DMS79 (cell line): Measurements from ENCODE around the gene INTS6.

Source experiments
- DNase-seq: peaks from one replicate; lab custom pipeline; 2025; lab: John Stamatoyannopoulos, UW

Gene INTS6, protein sequence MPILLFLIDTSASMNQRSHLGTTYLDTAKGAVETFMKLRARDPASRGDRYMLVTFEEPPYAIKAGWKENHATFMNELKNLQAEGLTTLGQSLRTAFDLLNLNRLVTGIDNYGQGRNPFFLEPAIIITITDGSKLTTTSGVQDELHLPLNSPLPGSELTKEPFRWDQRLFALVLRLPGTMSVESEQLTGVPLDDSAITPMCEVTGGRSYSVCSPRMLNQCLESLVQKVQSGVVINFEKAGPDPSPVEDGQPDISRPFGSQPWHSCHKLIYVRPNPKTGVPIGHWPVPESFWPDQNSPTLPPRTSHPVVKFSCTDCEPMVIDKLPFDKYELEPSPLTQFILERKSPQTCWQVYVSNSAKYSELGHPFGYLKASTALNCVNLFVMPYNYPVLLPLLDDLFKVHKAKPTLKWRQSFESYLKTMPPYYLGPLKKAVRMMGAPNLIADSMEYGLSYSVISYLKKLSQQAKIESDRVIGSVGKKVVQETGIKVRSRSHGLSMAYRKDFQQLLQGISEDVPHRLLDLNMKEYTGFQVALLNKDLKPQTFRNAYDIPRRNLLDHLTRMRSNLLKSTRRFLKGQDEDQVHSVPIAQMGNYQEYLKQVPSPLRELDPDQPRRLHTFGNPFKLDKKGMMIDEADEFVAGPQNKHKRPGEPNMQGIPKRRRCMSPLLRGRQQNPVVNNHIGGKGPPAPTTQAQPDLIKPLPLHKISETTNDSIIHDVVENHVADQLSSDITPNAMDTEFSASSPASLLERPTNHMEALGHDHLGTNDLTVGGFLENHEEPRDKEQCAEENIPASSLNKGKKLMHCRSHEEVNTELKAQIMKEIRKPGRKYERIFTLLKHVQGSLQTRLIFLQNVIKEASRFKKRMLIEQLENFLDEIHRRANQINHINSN

DNA sequence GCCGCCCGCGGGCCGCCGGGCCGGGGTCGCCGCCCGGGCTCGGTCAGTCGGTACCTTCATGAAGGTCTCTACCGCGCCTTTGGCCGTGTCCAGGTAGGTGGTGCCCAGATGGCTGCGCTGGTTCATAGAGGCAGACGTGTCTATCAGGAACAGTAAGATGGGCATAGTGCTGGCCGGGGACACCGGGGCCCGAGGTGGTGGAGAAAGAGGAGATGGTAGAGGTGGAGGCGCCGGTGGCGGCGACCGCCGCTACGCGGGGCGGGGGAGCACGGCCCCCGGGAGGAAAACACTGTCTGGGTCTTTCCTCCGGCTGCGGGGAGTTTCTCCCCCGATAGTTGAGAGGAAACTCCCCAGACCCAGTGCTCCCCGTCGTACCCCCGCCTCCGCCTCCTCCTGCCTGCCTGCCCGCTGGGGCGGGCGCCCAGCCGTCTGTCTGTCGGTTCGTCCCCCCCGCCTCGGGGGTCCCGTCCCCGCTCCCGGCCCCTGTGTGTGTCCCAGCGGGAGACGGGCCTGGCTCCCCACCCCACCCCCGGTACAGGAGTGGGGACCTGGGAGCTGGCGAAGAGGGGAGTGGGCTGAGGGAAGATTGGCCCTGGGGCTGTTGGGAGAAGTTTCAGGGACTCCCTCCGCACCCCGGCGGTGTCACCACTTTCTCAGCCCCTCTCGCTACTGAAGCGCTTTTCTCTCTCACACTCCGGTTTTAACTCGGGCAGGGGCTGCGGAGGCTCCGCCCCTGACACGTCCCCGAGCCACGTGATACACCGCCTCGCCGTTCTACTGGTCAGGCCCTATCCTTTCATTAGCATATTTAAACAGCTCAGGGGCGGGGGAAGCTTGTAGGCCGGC lies at the start of gene INTS6:
INTS6 (minus strand) TSS at position 676 of the 846 bp plus-strand sequence; CDS start at position 165, 511 bp downstream.
- DNase-seq, result peak; percentile 94

DNA sequence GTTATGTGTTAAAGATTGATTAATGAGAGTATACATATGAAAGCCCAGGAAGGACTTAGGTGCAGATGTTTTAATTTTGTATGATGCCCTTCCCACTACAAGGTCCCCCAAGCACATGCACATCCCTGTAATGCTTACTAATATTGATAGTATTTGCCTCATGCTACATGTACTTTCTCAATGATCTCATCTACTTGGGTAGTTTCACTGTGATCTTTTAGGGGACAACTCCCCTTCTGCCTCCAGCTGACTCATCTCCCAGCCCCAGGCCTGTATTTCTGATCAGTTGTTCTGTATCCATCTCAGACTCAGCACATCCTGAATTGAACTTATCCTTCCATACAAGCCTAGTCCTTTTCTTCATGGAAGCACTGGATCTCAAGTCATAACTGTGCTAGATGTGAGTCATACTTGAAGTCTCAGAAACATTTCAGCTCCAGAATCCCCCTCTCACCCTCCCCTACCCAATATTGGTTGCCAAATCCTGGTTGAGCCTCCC lies 49.4 kb upstream of the INTS6 start:
- DNase-seq, result no peak

DNA sequence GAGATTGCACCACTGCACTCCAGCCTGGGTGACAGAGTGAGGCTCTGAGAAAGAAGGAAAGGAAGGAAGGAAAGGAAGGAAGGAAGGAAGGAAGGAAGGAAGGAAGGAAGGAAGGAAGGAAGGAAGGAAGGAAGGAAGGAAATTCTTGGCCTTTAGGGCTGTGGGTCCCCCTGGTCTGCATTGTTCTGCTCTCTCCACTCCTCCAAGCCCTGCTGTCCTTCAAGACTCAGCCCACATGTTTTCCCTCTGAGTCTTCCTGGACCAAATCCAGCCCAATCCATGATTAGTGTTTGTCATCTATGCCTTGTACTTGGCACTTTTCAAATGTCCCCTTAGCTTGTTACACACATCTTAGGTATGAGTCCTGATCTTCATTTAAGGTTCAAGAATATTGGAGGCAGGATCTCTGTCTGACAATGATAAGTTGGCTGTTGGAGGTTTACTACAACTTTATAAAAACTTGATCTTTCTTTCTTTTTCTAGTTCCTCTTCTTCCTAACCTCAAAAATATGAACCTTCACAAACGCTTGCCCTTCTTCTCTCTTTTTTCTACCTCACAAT lies 48.8 kb upstream of the INTS6 start:
- DNase-seq, result no peak

DNA sequence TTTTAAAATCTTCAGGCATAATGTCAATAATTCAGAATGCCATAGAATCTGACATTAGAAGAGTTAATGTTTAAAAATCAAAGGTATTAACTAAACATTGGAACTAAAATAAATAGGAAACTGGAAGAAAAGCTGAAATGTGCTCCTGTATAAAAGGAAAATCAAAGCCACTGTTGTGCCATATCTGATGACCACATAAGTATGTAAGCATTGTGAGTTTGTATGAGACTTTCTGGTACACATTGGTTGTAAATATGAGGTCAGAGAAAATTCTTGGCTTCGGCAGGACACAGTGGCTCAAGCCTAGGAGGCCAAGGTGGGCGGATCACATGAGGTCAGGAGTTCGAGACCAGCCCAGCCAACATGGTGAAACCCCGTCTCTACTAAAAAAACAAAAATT lies 48.3 kb upstream of the INTS6 start:
- no peak for DNase-seq

DNA sequence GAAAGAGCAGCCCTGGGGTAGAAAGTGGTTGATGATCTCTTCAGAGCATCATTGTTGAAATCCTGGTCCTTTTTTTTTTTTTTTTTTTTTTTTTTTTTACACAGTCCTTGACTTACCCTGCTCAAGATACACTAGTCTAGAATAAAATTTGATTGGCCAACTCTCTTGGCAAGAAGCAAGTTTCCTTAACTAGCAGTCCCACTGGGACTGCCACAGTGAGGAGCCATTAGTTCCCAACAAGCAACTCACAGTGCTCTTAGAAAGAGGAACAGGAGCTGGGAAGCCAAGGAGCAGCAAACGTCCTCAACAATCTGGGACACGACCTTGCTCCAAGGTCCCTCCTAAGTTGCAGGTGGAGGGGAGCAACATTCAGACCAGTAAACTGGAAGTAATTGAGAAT lies 47.9 kb upstream of the INTS6 start:
- no peak for DNase-seq

DNA sequence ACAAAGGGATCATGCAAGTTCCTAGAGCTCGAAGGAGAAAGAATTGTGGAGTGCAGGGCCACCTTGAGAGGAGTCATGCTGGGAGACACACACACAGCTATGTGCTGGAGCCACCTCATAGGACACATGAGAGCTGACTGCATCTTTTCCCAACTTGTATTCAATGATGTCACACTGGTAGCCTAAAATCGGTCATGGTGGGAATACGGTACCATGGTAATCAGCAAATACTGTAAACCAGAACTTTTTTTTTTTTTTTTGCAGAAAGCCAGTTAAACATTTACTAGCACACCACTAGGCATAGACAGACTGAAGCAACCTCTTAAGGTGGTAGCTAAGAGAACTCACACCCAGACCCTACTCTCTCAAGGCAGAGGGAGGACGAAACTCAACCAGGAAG lies 47.0 kb upstream of the INTS6 start:
- DNase-seq, result no peak

DNA sequence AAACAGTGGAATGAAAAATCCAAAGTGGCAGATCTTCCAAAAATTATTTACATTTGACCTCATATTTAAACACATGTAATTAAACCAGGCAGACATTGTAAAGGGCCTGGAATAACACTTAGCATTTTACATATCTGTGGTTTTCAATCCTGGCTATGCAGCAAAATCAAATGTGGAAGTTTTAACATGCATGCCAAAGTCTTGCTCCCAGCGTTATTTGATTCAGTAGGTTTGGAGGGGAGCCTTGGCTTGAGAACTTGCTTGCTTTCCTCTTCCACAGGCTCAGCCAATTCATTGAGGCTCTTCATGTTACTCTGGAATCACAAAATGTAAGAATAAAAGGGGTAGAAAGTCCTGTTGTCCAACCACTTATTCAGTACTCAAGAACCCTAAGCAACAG lies 42.5 kb upstream of the INTS6 start:
- no peak for DNase-seq

DNA sequence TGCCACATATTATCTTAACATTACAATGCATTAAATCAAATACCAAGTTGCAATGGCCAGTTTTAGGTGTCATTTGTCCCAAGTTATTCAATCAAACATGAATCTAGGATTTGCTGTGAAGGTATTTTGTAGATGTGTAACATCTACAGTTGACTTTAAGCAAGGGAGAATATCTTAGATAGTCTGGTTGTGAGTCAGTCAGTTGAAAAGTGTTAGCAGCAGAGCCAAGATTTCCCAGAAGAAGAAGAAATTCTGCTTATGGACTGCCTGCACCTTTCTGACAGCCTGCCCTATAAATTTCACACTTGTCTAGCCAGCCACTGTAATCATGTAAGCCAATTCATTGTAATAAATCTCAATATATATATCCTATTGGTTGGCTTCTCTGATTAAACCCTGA lies 41.3 kb upstream of the INTS6 start:
- DNase-seq, result no peak

DNA sequence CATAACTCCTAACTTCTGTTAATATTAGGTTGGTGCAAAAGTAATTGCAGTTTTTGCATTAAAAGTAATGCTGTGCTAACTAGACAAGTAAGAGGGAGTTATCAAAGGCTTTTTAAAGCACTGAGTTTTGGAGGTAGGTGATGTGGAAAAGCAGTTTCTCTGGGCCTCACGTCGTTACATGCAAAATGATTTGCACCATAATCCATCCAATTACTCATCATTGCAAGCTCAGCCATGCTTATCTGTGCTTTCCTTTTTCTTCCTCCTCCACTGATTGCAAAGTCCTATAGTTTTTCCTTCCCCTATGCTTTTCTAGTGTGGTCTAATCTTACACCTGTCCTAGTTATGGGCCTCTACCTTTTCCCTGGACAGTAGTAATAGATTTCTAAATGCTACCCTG lies 35.4 kb upstream of the INTS6 start:
- no peak for DNase-seq

DNA sequence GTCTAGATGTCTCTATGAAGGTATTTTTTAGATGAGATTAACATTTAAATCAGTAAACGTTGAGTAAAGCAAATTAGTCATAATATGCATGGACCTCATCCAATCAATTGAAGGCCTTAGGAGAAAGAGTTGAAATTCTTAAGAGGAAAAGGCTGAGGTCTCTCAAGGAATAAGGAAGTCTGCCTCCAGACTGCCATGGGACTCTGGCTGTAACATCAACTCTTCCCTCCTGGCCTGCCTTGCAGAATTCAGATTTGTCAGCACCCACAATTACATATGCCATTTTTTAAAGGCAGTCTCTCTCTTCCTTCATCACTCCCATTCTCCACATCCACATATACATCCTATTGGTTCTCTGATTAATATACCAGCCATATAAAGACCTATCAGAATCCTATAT lies 28.8 kb upstream of the INTS6 start:
- no peak for DNase-seq

DNA sequence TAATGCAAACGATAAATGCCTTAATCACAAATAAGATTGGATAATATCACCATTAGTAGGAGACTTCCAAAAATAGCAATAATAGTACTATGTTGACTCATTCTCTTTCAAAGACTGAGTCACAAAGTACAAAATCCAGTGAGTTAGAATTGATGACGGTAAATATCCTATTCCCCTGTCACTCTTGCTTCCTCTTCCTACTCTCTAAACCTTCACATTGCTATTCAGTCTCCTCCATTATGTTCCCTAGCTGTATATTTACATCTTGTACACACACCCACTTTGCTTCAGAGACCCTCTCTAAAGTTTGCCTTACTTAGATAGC lies 26.3 kb upstream of the INTS6 start:
- DNase-seq, result no peak

DNA sequence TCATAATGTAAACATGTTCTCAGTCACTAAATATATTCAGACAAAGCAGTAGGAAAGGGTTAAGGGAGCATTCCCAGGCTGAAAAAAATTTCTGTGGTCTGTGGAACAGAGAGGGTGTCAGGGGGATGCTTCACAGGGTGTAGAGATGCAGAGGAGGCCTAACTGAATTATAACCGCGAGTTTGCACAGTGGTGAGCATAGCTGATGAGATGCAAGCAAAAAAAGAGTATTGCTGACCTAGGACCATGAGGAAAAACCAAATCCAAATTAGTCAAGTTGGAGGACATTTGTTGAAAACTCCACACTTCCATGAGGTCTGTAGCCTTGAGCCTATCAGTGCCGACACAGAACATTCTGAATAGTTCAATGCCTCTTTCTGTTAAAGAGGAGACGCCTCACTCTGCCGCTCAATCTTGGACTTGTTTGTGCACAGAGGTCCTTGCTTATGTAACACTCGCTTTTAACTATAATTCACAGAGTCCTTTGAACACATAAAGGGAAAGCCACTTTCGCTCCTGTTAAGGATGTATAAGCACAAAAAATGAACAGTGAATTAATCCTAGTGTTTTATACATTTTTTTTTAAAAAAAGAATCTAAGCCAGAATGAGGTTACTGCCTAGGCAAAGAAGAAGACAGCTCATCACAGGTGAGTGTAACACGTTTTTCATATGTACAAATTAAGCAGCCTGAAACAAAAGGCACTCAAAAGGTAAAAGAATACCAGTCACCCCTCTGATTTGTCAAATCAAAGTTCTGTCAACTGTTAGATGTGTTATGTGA lies 25.8 kb upstream of the INTS6 start:
- no peak for DNase-seq

DNA sequence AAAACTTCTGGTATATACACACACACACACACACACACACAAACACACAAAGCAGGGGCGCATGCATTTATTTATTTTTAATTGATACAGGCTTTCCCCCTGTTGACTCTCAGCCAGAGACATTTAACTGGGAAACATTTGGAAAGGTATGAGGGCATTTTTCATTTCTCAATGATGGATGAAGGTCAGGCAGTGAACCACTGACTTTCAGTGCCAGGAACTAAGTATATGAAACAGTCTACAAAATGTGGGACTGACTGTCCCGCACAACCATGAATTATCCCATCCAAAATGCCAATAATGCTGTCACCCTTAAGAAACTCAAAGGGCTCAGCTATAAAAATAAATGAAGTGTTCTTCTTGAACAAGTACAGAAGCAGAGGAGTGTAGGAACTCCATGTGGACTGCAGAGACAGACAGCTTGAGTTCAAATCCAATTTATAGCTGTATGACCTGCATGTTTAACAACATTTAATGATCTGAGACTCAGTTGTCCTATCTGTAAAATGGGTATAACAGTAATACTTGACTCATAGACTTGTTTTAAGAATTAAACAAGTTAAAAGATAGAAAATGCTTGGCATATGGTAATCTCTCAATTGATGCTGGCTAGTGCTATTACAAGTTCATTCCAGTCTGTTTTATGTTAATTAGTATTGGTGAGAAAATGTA lies 25.0 kb upstream of the INTS6 start:
- no peak for DNase-seq

DNA sequence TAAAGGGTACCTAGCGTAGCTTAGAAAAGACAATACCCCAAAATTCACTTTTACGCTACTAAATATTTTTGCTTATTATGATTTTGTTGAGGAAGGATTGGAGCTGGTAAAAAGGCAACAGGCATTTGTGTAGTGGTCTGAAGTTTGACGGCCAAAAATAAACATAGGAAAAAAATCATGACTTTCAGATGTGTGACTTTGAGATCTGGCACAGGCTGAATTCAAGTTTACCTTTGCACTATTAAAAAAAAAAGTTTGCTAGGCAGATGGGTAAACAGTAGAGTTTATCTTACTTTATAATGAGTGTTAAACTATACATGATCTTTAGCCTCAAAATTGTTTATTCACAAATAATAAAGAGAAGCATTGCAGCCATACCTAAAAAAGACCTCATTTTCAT lies 24.3 kb upstream of the INTS6 start:
- no peak for DNase-seq

DNA sequence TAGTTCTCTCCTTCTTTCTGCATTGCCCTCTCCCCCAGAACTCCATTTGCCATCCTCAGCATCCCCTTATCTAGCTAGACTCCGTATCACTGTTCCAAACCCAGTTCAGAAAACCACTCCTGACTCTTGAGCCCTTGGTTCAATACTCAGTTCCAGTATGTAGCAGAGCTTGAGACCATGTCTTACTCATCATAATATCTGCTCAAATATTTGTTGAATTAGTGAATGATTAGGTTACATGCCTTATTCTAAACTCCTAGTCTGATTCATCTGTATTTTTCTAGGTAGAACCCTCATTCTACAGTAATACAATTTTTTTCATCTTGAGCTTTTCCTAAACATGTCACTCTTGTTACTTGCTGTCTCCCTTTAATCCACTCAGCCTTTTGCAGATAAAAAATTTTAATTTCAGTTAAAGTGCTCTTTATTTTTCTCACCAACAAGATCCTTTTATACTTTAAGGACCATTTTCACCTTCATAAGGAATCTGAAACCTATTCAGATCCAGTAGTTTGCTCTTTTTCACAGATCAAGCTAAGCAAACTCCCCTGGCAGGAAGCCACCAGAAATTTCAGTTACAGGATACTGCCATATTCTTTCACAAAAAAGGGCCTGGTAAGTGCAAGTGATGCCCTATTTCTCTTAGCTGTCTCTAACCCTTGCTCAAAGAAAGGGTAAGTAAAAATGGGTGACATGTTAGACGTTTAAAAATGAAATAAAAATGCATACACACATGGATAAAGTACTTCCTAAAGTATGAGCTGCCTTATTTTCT lies 23.1 kb upstream of the INTS6 start:
- DNase-seq, result no peak

DNA sequence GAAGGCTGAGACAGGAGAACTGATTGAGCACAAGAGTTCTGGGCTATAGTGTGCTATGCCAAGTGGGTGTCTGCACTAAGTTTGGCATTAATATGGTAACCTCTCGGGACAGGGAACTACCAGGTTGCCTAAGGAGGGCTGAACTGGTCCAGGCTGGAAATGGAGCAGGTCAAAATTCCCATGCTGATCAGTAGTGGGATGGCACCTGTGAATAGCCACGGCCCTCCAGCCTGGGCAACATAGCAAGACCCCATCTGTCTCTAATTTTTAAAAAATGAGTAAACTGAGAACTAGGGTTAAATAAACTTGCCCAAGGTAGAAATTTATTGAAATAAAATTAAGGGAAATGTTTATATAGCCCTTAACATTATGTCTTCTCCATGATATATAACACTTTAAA lies 17.0 kb upstream of the INTS6 start:
- DNase-seq, result no peak

DNA sequence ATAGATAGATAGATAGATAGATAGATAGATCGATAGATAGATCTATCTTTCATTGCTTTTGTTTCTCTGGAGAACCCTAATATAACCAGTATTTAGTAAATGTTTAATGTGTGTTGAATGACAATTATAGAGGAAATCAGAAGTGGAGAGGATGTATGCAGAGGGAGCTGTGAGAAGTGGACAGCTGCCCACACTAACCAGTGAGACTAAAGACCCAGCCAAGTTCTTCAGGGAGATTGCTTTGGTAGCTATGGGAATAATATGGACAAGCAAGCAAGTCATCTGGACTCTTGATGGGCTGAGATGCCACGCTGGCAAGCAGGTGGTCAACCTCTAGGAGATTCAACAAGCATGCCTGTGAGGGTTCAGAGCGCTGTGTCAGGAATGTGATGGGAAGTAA lies 14.9 kb upstream of the INTS6 start:
- DNase-seq, result no peak

DNA sequence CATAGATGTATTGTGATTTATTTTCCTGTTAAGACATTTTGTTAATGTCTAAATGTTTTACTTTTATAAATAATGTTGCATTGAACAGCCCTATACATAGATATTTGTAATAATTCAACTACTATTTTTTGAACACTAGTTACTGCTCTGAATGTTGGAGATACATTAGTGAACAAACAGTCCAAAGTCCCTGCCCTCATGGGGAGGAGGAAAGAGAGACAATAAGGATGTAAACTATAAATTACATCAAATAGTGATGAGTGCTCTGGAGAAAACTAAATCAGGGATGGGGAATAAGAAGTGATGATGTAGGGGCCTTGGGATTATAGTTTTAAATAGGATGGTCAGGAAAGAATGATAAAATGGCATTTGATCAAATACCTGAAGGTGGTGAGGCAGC lies 12.3 kb upstream of the INTS6 start:
- no peak for DNase-seq

DNA sequence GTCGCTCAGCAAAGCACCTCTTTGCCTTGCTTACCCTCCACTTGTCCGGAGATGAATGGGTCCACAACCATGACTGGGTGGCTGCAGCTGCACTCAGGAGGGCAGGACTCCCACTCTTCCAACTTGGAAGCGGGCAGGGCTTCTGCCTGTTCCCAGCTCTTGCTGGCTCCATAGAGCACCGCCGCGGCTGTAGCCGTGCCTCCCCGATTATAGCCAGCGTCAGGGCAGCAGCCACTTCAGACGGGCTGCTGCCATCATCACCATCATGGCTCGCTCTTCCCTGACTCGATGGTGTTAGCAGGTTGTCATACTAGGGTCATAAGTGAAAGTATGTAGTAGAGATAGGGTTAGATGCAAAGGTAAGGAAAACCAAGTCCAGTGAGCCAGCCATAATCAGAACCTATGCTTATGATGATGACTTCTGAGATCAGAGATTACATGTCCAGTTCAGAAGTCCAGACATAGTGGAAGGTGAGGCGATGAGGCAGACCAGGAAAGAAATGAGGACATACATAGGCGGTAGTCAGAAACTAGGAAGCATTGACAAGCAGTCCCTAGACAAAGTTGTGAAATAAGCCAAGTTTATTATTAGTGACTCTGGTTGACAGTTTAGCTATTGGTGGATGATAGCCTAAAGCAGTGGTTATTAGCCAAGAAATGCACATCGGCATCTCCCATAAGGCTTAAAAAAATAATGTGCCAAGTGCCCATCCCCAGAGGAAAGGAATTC lies 4.4 kb upstream of the INTS6 start:
- no peak for DNase-seq
